Fibroblast of lung (primary cell): ENCODE measurements around the gene KIF9.

Source experiments
- EZH2 ChIP-seq: IDR thresholded peaks from 2 replicates; pipeline ENCODE4 v1.5.1; 2012; ENCODE audit warnings: low read length, control low read depth, mild to moderate bottlenecking; ENCODE audit errors: missing control alignments
- TF ChIP-seq, protein P1 (sequence below), 2 donors: IDR thresholded peaks in 1 of 2; conservative IDR thresholded peaks in 1 of 2; 1 replicate in 1 of 2; 2 replicates in 1 of 2; pipeline ENCODE4 v1.5.1; 2011 to 2012; ENCODE audit warnings: low read length in 2 of 2, control low read depth in 1 of 2, inconsistent platforms in 1 of 2, low read depth in 1 of 2, mild to moderate bottlenecking in 1 of 2

DNA sequence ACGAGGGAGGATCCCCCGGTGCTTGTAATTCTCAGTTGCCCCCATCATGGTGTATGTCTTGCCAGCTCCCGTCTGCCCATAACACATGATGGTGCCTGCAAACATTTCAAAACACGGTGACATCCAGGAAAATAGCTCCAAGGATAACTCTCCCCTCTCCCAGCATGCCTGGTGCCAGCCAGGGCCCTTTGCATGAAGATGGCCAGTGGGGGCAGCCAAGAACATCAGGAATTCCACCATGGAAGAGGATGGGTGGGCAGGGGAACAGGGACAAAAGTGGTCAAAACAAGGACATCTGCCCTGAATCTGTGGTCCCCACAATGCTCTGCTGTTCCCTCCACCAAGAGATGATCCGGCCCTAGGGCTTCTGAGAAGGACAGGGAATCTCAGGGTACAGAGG is 9.0 kb downstream of the KIF9 start:
- TF ChIP-seq, protein P1, sequence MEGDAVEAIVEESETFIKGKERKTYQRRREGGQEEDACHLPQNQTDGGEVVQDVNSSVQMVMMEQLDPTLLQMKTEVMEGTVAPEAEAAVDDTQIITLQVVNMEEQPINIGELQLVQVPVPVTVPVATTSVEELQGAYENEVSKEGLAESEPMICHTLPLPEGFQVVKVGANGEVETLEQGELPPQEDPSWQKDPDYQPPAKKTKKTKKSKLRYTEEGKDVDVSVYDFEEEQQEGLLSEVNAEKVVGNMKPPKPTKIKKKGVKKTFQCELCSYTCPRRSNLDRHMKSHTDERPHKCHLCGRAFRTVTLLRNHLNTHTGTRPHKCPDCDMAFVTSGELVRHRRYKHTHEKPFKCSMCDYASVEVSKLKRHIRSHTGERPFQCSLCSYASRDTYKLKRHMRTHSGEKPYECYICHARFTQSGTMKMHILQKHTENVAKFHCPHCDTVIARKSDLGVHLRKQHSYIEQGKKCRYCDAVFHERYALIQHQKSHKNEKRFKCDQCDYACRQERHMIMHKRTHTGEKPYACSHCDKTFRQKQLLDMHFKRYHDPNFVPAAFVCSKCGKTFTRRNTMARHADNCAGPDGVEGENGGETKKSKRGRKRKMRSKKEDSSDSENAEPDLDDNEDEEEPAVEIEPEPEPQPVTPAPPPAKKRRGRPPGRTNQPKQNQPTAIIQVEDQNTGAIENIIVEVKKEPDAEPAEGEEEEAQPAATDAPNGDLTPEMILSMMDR (conservative IDR thresholded peaks at IDR 0.05 in 1 of 2, IDR thresholded peaks at IDR 0.05 in 1 of 2; ENCODE audit: low read depth in 1 of 2, low read length in 2 of 2): no peak
- no peak for TF ChIP-seq EZH2
